GF-D8 (cell line): ENCODE measurements around the gene YIPF5.
A peak's percentile ranks its signal among the peaks of the same experiment; 100 is the strongest.

Experiments
- DNase-seq: peaks from one replicate; lab custom pipeline; 2025; lab: John Stamatoyannopoulos, UW

YIPF5 gene

DNA sequence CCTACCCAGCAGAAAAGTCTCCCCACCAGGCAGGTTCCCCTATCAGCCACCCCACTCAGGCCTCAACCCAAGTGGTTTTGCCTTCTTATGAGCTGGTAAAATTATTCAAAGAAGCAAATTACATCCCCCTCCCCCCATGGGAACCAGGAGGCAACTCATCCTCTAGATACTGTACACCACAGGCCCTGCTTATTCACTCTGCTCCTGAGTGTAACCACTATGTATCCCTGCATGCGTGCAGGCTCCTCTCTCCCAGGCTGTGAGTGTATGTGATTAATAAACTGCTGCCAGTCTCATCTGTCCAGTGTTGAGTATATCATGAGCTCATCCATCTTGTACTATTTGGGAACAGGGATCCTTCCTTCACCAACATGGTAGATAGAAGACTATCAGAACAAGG lies 8.8 kb upstream of the YIPF5 start:
- no peak for DNase-seq

DNA sequence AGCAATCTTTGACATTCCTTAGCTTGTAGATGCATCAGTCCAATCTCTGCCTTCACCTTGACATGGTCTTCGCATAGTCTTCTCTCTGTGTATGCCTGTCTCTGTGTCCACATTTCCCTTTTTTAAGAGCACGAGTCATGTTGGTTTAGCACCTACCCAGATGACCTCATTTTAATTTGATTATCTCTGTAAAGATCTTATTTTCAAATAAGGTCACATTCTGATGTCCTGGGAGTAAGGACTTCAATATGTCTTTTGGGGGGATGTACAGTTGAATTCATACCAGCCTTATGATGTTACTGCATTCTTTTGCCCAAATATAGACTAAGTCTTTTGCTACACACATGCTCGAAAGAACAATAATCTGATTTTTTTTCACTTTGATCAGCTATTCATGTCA lies 7.1 kb upstream of the YIPF5 start:
- DNase-seq = no peak

DNA sequence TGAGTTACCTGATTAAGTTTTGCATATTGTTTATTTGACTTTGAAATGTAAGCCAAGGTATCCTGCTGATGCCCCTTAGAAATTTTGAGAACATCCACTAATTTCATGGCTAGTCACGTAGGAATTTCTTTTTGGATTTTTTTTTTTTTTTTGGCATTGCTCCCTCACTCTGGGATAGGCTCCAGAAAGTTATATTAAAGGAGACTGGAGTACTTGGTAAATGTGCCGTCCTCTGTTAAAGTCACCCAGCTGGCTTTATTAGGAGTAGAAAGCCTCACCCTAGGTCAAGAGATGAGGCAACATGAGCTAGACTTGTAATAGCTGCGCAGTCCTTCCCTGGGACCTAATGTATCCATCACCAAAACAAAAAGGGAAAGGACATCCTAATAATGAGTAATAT lies 3.3 kb upstream of the YIPF5 start:
- DNase-seq = no peak

DNA sequence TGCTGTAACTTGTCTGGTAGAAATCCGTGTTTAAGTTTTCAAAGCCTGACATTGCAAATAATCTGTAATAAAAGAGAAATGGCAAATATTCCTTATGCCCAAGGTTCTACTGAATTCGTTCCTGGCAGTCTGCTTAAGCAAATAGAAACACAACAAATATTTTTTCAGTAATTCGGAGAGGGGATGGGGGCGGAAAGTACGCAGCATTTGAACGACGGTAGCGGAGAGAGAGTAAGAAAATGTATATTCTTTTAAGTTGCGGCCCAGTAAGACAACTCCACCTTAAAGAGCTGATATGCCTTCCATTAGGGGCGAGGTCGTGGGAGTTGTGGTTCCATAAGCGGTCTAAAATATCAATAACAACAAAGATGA lies 569 bp downstream of the YIPF5 start:
- DNase-seq = no peak

DNA sequence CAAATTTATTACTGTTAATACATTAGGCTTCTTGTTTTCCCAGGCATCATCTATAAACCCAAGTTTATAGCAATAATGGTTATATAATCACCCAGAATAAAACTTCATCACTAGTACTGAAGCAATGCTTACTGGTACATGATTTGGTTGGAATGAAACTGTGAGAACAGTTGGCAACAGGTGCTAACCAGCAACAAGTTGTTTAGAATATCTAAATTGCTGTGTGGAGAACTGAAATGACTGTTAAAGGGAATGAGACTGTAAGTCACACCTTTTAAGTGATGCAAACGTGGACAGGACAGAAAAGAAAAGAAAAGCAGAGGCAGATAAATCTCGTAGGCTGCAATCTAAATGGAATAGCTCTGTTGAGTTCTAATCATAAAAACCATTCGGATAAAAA lies 2.5 kb downstream of the YIPF5 start:
- DNase-seq = no peak

DNA sequence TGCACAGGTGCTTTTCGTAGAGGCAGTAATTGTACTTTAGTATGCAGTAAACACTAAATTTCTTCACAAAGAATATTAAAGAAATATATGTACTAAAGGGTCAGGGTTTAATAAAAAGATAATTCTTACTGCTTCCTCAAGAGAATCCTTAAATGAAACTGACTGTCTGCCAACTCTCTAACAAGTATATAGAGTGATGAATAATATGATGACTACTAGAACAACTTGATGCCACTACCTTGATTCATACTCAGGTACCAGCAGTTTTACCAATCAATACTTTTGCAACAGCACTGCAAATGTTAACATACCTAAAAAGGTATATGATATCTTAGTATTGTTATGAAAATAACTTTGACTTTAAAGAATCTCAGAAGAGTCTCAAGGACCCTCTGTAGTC lies 3.8 kb downstream of the YIPF5 start:
- no peak for DNase-seq

DNA sequence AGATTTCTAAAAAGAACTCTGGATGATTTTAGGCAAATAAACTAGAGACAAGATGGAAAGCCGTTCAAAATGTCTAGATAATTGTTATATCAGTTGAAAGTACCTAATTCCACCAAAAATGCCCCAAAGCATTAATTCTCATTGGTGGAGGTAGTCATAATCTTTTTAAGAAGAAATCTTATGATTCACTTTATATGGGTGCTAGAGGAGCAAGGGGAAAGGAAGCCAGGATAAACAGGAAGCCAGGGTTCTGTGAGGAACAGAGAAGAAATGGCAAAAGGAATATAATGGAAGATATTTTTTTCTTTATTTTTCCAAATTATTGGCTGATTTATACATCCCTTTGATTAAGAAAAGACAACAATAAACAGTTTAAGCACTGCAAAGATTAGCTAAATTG lies 7.8 kb downstream of the YIPF5 start:
- no peak for DNase-seq

DNA sequence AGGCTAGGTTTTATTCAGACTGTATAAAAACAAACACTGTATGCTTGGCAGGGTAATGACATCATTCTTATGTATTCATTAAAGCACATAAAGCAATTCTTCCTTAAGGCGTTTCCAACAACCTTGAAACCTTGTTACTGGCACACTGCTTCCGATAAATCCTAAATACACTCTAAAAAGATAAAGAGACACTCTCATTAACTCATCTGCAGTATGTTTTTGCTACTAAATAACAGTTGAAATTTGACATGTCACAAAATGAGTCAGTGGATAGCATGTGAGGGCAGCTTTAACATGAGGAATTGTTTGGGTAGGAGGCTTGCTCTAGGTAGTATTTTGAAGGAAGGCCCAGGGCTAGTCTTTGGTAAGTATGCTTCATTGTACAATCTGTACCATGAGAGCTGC lies 13.7 kb downstream of the YIPF5 start:
- DNase-seq = no peak

DNA sequence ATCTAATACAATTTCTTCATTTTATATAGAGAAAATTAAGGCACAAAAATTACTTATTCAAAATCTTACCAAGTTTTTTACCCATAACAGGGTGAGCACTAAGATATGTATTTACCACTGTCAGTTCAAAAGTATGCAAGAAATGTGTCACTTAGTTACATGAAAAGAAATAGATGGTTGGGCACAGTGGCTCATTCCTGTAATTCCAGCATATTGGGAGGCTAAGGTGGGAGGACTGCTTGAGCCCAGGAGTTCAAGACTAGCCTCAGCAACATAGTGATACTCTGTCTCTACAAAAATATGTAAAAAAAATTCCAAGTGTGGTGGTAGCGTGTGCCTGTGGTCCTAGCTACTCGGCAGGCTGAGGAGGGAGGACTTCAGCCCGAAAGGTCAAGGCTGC lies 19.4 kb downstream of the YIPF5 start:
- DNase-seq = no peak

DNA sequence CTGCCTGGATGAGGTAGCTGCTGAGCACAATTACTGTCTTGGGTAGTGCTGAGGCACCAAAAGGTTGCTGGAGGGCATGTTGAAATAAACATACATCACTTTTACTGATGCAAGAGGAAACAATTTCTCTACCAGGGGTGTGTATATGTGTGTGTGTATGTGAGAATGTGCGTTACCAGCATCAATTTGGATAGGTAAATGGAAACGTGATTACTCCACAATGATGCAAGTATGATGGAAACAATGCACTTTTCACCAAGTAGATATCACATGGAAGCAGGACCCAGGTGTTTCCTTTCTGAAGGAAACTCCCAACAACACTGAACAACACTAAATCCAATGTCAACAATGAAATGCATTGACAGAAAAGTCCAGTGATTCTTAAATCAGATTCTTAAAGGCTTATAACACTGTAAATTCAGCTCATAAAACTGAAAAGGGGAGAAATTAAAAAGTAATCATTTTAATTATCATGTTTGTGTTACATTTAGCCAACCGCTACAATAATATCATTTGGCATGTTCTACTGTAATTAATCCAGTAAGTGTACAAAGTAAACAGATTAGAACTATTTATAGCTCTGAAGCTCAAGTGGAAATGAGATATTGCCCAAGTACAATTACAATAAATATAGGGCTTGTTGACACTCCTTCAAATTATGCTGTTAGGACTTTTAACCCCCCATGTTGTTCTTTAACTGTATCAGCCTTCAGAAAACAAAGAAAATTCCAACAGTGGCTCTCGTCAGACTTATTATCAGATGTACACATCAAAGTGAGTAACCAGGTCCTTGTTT lies 25.3 kb downstream of the YIPF5 start:
- no peak for DNase-seq

DNA sequence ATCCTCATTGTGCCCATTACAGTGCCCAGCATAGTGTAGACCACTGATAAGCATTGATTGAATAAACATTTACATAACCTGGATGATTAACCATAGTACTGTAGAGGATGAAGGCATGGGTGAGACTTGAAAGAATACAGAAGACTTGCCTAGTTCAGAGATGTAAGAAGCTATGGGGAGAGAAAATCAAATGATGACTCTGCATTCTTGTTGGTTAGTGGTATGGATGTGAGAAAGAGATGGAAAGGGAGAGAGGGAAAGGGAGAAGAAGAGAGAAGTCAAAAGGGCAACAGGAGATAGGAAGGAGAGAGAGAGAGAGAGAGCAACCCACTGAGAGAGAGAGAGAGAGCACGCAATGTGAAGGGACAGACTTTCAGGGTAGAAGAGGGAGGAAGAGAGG lies 26.8 kb downstream of the YIPF5 start:
- DNase-seq = no peak

DNA sequence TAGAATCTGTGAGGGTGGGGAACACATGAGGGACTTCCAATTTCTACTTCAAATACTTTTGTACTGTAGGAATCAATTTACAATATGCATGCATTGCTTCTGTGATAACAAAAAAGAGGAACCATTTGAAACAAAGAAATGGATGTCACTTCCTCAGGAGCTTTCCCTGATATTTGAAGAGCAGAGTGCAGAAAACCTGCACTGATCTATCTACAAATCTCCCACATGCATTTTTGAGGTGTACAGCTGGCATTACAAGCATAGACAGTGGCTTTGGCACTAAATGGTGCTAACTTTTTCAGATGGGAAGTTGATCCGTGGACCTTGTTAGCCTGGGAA lies 27.7 kb downstream of the YIPF5 start:
- no peak for DNase-seq

DNA sequence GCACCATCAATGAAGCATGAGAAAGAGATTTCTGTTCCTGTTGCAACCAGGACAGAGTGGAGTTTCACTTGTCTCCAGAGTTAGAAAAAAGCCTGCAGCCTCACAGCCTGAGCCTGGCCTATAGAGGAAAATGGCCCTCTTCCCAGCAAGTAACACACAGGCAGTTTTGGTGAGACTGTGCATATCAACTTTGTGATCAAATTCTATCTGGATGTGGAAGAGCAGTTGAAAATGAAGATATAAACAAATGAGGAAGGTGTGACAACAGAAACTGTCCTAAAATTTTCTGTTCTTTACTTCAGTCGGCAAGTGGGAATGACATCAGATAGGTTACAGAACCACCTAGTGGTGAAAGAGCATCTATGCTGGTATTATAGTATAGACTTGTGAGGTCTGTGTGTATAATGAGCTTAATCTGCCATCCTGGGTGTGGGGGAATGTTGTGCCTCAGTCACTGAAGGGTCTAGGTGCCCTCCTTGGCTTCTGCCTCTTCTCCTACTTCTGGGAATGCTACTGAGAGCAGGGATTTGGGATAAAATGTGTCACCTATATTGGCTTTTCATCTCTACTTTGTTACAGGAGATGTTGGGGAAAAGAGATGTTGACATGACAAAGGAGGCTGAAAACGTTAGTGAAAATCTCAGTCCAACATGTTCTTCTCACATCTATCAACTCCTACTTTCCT lies 28.2 kb downstream of the YIPF5 start:
- peak; percentile 56 for DNase-seq

DNA sequence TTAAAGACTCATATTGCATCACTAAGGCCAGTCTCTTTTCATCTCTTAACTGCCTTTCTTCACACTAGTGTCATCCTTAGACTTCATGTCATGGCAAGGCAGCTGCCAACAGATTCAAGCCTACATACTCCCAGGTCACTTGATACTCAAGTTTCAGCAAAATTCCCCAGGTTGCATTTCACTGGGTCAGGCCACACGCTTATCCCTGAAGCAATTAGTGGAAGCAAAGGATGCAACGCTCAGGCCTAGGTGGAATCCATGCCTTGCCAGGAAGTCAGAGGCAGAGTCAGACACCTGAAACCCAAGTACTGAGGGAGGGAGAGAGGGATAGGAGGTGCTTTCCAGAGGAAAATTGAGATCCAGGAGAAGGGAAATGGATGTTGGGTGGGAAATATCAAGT lies 28.9 kb downstream of the YIPF5 start:
- DNase-seq = no peak

DNA sequence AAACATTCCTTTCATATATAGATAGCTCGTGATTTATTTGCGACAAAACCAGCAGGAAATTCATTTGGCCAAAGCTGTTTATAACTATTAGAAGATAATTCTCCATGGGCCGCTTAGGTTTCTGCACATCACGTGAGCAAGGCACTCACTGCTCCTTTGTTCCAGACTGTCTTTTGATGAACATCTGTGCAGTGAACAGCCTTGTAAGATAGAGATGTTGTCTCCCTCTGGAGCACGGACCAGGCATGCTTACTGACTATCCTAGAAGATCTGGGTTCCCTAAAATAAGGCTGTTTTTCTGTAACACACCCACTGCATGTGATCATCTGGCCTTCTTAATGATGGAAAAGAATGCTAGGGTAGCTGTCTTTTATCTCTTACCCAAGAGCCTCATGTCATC lies 30.9 kb downstream of the YIPF5 start:
- no peak for DNase-seq

DNA sequence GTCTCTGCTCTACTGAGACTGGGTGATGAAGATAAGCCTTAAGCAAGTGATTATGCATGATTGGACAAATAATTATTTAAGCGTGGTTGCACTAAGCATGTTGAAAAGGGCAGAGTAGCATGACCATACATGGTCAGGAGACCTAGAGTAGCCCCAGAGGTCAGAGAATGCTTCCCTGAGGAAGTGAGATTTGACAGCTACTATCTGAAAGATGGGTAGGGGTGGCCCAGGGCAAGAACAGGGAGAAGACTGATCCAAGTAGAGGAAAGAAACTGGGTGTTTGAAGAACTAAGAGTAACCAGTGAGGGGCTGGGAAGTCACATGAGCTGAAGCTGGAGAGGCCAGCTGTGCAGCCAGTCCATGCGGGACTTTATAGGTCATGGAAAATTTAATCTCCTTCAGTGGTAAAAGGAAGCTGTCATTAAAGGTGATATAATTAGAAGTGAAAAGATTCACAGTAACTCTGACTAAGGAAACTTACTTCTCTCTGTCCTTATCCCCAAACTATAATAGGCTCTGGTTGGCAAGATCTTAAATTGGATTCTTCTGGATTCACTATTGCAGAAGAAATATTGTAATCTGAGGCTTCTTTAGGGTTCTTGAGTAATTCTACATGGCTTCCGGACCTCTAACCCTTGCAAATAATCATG lies 35.2 kb downstream of the YIPF5 start:
- peak; percentile 86 for DNase-seq

DNA sequence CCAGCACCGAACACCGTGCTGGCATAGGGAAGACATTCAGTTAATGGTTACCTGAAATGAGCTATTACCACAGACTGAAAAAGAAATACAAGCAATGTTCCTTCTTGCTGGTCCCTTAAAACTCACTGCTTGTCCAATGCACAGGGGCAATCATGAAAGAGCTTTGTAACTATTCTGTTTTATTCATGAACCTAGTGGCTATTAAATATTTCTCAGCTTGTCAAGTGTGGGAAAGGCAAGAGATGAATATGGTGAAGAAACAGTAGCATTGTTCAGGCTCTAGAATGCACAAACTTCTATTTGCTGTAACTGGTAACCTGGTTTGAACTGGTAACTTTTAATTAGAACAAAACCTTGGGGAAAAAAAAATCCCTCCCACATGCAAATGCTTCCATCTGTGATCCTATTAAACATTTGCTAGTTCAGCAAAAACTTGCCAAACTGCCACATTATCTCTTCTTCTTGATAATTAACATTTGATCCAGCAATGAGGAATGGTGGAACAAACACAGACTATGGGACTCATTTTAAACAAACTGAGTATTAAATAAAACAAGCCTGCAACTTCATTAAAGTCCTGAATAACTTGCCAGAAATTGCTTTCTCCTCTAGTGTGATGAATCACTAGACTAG lies 36.1 kb downstream of the YIPF5 start:
- no peak for DNase-seq

DNA sequence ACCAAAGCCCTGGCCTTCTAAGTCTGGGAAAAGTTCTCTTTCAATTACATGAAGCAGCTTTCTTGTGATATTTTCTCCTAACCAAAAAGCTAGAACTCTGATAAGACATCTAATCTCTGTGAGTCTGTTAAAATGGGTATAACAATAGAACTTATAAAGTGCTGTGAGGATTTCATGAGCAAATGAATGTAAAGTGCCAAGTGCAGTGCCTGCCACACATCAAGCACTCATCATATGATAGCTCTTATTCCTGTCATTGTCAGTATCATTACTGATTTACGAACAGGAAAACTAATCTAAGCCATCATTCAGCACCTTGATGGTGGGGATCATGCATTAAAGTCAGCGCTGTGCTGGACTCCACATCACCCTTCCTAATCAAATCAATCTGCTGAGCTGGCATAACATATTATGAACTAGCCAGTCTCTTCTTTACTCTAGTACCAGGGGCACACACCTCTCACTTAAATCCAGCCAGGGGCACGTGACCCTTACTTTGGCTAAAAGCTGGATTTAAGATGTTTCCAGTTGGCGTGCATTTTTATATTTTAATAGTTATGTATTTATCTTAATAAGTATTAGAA lies 37.3 kb downstream of the YIPF5 start:
- no peak for DNase-seq

DNA sequence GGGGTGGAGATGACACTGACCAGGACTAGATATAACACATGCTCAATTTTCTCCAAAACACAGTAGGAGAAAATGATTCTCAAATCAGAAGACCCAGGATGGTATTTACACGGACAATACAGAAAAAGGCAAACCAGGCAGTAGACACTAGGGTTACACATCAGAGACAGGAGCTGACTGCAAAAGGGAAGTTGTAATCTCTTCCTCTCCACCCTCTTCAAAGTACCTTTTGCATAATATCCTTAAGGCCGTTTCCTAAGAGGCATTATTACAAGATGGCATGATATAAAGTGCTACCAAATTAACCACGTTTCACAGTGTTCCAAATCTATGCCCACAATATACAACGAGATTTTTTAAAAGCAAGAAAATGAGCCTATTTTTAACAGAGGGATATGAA lies 39.2 kb downstream of the YIPF5 start:
- peak; percentile 89 for DNase-seq

DNA sequence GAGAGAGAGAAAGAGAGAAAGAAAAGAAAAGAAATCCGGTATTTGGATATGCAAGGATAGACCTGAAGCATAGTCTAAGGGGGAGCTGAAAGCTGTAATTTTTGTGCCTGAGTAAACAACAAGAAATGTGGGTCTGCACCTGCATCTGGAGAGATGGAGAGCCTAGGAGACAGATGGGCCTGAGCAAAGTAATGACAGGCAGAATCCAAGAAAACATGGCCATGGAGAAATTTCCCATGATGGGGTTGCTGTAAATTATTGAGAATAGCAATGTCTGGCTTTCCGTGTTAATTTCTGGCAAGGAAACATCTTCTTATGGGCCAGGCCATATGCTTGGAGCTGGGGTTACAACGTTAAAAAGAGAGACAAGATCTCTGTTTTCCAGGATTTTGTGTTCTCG lies 40.2 kb downstream of the YIPF5 start:
- DNase-seq = no peak

DNA sequence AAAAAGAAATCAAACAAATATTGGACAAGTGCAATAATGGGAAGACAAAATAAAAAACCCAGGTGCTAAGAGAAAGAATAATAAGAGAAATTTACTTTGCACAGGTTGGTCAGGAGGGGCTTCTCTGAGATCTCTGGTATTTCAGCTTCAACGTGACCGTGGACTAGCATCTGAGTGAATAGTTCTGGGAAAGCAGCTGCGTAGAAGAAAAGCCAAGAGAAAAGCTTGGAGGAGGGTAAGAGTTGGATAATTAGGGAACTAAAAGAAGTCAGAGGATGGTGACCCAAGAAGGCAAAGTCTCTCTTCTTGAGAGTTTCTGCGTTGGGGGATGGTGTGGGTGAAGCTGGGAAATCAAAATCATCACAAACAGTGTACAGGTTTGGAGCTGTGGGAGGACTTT lies 41.6 kb downstream of the YIPF5 start:
- DNase-seq = no peak

DNA sequence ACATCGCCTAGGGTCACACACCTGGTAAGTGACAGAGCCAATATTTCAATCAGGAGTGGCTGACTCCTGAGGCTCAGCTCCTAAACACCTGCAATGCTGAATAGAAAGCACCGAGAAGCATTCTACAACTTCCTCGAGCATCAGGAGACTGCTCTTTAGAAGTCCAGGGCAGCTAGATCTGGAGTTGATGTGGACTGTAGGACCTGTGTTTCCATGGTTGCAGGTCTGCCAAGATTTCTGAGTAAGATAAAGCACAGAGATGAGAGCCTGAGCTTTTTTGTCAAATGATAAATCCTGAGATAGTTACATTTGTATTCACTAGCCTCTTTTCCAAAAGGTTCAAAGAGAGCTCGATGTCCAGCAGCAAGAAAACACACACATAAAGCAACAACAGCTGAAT lies 43.8 kb downstream of the YIPF5 start:
- DNase-seq = no peak
